Measurements from ENCODE around the gene KLF15.

The KLF15 gene

DNA sequence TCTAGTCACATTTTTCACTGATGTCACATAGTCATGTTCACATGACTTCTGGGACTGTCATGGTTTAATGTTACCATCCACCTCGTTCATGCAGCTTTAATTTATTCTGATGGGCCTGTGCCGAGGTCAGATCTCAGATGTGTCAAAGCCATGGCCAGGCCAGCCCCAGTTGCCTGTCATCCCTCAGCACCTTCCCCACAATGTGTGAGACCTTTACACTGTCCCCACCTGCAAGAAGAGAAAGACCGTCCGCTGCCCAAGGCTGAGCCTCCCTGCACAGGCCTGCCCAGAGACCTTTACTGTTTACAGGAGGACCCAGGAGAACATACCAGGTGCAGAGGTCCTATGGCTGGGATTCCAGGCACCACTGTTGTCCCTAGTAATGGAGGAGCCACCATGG lies 12.8 kb upstream of the KLF15 start:
- no peak for TF ChIP-seq CTCF (IDR thresholded peaks at IDR 0.05)
- Mint-ChIP-seq H3K4me1 (peaks cover 23% of the 10 kb centered on the region), H3K36me3 (ENCODE audit: low read depth) (no peaks in the 10 kb centered on the region), H3K27me3 (ENCODE audit: low read depth, poor library complexity) (peaks cover 4% of the 10 kb centered on the region), H3K9me3 (peaks cover 6% of the 10 kb centered on the region), H3K4me3 (no peak overlapping the region), H3K27ac (no peak overlapping the region)
- no peak for DNase-seq

DNA sequence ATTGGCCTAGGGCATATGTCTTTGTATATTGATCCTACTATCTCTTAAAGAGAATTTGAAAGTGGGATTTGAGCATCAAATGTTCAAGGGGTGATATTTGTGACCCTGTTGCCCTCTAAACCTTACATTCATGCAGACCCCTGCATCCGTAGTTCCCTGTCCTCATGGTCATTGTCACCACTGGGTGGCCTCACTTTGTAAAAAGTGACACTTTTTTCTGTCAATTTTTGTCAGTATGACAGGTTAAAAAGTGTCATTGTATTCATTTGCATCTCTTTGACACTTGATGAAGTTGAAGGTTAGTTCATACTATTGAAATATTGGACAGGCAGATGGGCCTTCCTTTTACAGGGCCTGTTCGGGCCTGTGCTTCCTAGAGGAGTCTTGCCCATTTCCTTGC lies 12.3 kb upstream of the KLF15 start:
- Mint-ChIP-seq H3K4me1 (peaks cover 24% of the 10 kb centered on the region), H3K27me3 (ENCODE audit: low read depth, poor library complexity) (peaks cover 4% of the 10 kb centered on the region), H3K4me3 (no peak overlapping the region), H3K27ac (no peak overlapping the region), H3K36me3 (ENCODE audit: low read depth) (no peaks in the 10 kb centered on the region), H3K9me3 (peaks cover 6% of the 10 kb centered on the region)
- no peak for DNase-seq
- no peak for TF ChIP-seq CTCF (IDR thresholded peaks at IDR 0.05)

- H3K4me1 Mint-ChIP-seq = peaks cover 7% of the 10 kb centered on the region
- no peak for TF ChIP-seq CTCF (IDR thresholded peaks at IDR 0.05)
- H3K9me3 Mint-ChIP-seq = peaks cover 6% of the 10 kb centered on the region
These were observed 10.2 kb upstream of the KLF15 start for GRCh38 chr3:126367316-126367805.

GRCh38 chr3:126365351-126366277 lies 8.4 kb upstream of the KLF15 start:
- peaks cover 7% of the 10 kb centered on the region for H3K4me1 Mint-ChIP-seq
- H3K36me3 Mint-ChIP-seq (ENCODE audit: low read depth) = no peaks in the 10 kb centered on the region
- H3K27me3 Mint-ChIP-seq (ENCODE audit: low read depth, poor library complexity) = peaks cover 15% of the 10 kb centered on the region
- no peak overlapping the region for H3K4me3 Mint-ChIP-seq
- DNase-seq = no peak
- no peak overlapping the region for H3K27ac Mint-ChIP-seq
- TF ChIP-seq CTCF (IDR thresholded peaks at IDR 0.05) = no peak
- peaks cover 6% of the 10 kb centered on the region for H3K9me3 Mint-ChIP-seq

More at GRCh38 chr3:126367316-126367805, 10.2 kb upstream of the KLF15 start:
- Mint-ChIP-seq H3K27ac (no peak overlapping the region), H3K4me3 (no peak overlapping the region), H3K27me3 (ENCODE audit: low read depth, poor library complexity) (peaks cover 12% of the 10 kb centered on the region), H3K36me3 (ENCODE audit: low read depth) (no peaks in the 10 kb centered on the region)
- no peak for DNase-seq

DNA sequence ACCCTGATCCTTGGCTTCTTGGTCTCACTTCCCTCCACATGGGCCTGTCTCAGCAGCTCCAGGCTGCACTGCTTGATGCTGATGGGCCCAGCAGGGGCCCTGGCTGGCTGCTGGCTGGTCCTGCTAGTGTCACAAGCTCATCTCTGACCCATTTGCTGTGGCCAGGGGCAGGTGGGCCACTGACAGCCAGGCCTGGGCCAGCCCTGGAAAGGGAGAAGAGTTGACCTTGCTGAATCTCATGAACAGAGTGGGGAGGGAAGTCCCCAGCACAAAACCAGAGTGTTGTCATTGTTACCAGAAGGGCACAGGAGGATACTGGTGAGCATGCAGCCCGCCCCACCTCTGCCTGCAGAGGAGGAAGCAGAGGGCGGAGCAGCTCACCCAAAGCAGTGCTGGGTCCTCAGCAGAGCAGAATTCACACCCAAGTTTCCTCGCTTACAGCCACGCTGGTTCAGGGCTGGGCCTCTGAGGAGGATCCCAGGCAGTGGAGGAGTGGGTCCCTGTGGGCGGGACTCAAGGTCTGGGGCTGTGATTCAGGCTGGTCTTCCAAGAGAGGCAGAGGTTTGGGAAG lies 7.6 kb upstream of the KLF15 start:
- no peak for TF ChIP-seq CTCF (IDR thresholded peaks at IDR 0.05)
- Mint-ChIP-seq H3K4me3 (no peak overlapping the region), H3K9me3 (no peaks in the 10 kb centered on the region), H3K4me1 (peaks cover 7% of the 10 kb centered on the region), H3K27ac (no peak overlapping the region), H3K36me3 (ENCODE audit: low read depth) (no peaks in the 10 kb centered on the region), H3K27me3 (ENCODE audit: low read depth, poor library complexity) (peaks cover 20% of the 10 kb centered on the region)
- DNase-seq = no peak

All from nephron progenitor cell (in vitro differentiated cells).